ENCODE data around the gene SIL1.

Gene SIL1

DNA sequence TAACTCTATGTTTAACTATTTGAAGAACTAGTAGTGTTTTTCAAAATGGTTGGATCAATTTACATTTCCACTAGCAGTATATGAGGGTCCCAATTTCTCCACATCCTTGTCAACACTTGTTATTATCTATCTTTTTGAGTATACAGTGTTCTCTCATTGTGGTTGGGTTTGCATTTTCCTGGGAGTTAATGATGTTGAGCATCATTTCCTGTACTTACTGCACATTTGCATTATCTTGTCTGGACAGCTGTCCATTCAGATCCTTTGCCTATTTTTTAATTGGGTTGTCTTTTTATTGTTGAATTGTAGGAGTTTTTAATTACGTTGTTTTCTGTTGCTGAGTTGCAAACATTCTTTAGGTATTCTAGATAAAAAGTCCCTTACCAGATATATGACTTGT is 219.6 kb downstream of the SIL1 start:
- no peak for DNase-seq (ENCODE audit: low read depth)

DNA sequence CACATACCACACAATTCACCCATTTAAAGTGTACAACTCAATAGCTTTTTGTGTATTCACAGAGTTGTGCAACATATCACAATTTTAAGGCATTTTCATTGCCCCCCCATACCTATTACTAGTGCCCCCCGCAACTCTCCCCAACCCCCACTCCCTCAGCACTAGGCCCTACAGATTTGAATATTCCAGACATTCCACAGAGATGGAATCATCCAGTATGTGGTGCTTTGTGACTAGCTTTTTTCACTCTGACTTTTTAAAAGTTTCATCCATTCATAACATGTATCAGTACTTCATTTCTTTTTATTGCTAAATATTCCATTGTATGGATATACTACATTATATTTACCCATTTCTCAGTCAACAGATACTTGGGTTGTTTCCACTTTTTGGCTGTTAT is 220.1 kb downstream of the SIL1 start:
- no peak for DNase-seq (ENCODE audit: low read depth)

GRCh38 chr5:138975098-138975847 is 222.9 kb downstream of the SIL1 start:
- no peak for DNase-seq (ENCODE audit: low read depth)

GRCh38 chr5:138974227-138975063 is 223.7 kb downstream of the SIL1 start:
- DNase-seq (ENCODE audit: low read depth), result no peak

GRCh38 chr5:138972836-138973235 is 225.3 kb downstream of the SIL1 start:
- DNase-seq (ENCODE audit: low read depth), result no peak

GRCh38 chr5:138972230-138972629 is 225.9 kb downstream of the SIL1 start:
- DNase-seq (ENCODE audit: low read depth), result no peak

DNA sequence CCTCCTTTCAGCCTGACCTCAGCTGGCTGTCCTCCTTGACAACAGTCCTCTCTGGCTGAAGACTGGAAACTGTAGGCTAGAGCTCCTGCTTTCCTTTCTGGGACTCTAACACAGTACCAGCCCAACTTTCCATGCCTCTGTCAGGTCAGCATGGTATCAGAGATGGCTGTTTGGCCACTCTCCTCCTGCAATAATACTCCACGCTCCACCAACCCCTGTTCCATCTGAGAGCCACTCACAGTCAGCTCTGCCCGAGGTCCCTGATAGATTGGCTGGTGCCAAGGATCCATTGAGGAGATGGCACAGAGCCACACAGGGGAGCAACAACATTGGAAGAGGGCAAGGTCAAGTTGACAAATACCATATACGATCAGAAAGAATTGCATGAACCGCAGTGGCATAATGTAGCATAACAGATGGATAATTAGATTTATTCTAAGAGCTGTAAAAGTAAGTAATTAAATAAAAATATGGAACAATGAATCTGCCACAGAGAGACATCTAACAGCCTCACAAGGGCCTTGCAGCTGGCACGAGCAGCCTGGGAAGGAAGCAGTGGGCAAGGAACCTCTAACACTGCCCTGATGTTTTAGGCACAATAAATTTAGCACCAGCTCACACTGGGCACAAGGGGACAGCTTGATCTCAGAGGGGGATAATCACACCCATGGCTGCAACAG is 228.7 kb downstream of the SIL1 start:
- DNase-seq (ENCODE audit: low read depth), result no peak

DNA sequence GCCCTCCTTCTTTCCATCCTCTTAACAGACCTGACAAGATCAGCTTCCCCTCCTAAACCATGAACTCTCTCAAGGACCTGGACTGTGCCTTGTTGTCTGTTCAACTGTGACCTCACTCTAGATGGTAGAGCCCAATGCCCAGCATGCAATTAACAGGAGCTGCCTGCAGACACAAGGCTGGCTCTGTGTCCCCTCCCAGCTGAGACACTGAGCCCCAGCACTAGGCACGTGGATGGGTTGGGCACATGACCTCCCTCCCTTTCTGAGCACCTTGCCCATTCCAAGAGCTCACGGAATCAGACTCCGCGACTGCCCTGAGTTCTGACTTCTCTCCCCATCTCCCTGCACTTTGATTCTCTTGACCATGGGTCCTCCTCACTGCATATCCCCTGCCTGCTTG is 229.6 kb downstream of the SIL1 start:
- no peak for DNase-seq (ENCODE audit: low read depth)

DNA sequence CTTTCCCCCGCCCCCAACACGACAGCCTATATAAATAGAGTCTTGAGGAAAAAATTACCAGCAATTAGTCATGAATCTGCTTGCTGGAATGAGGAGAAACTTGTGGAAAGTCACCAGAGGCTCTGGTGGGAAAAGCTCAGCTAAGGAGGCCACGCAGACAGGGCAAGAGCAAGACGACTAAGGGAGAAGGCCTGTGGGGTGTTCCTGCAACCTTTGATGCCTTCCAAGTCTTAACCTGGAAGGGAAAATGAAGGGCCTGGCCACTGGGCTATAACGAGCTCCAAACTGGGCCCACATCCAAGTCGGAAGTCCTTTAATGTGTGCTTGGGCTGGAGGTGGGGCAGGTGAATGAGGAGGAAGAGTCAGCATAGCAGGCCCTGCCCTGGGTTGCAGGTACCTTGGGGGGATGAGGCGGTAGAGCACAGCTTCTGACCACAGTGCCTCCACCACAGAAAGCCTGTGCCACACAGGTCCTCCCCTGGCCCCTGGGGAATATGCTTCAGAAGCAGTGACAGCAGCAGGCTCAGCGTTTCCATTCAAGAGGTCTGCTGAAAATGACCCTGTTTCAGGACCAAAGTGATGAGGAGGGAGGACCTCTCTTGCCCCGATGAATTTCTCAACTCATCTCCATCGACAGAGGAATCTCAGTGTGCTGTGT is 230.2 kb downstream of the SIL1 start:
- DNase-seq (ENCODE audit: low read depth), result no peak

GRCh38 chr5:138966236-138966985 is 231.8 kb downstream of the SIL1 start:
- DNase-seq (ENCODE audit: low read depth), result no peak

- DNase-seq (ENCODE audit: low read depth), result no peak
These were observed 232.5 kb downstream of the SIL1 start for GRCh38 chr5:138965626-138966025.

DNA sequence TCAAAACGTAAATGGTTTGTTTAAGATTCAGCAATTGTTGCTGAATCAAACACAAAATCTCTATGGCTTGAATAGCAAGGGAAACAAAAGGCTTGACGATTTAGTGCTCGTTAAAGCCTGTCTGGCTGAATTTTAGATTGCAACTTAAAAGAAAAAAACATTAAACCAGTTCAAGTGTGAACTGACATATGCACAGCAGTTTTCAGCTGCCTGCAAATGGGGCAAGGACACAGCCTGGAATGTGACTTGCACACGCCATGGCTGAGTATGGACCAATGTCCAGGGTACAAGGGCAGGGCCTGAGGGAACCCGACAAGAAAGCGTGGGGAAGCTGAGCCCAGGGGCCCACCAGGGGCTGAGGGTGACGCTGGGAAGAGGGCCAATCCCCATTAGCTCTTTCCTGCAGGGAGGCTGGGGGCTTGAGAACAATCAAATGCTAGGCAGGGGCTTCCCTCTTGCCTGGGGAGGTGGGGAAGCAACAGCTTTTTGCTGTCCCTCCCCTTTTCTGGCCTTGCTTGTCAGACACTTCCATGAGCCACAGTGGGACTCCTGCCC is 233.4 kb downstream of the SIL1 start:
- DNase-seq (ENCODE audit: low read depth), result no peak

- DNase-seq (ENCODE audit: low read depth), result no peak
These were observed 234.3 kb downstream of the SIL1 start for GRCh38 chr5:138963763-138964371.

GRCh38 chr5:138962614-138963370 is 235.4 kb downstream of the SIL1 start:
- DNase-seq (ENCODE audit: low read depth), result no peak

GRCh38 chr5:138961729-138962128 is 236.4 kb downstream of the SIL1 start:
- DNase-seq (ENCODE audit: low read depth), result no peak

DNA sequence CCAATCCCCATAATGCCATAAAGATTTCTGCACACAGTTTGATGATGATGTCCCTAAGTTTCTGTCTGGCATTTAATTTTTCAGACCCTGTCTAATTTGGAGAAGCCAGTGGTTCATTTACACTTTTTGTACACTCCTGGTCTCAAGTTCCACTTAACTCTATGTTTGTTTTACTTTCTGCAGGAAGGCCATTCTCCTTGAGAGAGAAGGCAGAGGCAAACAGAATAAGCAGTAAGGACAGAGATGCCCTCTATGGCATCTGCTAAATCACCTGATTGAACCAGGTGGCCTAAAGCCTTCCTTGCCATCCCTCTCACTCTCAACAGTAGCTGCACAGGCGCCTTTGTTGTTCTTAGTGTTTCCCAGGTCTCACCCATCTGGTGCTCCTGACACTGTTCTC is 236.9 kb downstream of the SIL1 start:
- DNase-seq (ENCODE audit: low read depth), result no peak

DNA sequence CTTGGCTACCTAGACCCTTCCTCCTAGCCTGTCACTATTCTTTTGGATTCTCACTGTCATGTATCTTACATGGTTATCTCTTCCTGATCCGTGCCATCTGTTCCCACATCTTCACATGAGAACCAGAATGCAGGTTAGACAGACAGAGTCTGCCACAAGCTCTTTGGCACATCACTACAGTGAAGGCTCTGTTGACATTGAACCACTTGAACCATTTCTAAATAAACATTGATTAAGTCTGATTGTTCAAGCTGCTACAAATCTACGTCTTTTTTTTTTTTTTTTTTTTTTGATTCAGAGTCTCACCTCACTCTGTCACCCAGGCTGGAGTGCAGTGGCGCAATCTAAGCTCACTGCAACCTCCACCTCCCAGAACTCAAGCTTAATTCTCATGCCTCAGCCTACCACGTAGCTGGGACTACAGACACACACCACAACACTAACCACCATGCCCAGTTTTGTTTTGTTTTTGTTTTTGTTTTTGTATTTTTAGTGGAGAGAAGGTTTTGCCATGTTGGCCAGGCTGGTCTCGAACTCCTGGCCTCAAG is 237.9 kb downstream of the SIL1 start:
- DNase-seq (ENCODE audit: low read depth), result no peak

DNA sequence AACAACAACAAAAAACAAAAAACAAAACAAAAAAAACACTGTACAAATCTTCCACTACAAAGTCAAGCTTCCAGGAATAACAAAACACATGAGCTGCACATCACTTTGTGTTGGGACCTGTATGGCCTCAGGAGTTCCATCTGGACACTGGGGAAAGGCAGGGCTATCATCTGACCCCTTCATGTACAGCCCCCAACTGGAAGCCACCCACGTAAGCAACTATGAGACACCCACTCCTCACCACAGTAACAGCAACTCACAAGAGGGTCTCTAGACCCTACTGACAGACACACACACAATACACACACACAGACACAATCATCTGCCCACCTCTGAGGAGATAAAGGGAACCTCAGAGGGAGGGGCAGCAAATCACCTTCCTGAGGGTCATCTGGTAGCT is 241.4 kb downstream of the SIL1 start:
- DNase-seq (ENCODE audit: low read depth), result no peak

DNA sequence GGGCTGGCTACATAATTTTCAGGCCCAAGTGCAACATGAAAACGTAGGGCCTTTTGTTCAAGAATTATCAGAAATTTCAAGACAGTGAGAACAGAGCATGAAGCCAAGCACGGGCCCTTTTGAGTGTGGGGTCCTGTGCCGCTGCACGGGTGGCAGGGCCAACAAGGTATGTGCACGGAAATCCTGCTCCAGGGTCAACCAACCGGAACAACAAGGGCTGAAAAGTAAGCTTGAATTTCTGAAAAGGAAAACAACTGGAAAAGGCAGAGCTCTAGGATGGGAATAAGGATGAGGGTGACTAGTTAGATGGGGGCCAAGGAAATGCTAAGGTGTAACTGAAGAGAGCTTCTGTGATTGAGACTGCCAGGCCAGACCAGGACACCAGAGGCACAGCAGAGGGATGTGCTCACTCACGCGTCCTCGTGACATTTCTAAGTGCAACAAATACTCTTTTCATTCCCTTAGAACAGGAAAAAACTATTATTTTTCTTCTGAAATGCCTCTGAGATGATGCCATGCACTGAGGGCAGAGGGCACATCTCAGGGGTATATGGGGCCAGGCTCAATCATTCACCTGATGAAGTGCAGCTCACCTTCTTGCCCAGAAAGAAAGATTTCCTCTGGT is 242.4 kb downstream of the SIL1 start:
- no peak for DNase-seq (ENCODE audit: low read depth)

Data from stimulated activated CD8-positive, alpha-beta memory T cell treated with anti-CD3 and anti-CD28 coated beads, Interleukin-15, amount 100 ng/mL, for 24 hours (primary cell).